Tibial nerve (tissue), 4 donors: ENCODE results near the gene ZNF133. TPM values are rescaled to one million over a fixed set of nuclear protein-coding genes. Genes with fewer than 3 reads are reported as not detected.

Experiments used
- DNase-seq, 2 donors: peaks; one replicate each; pipeline ENCODE4 v3.0.0-alpha.2; 2019; ENCODE audit warnings: low spot score in 2 of 2
- H3K27ac ChIP-seq, 4 donors: fragments of 200-600 bp; sonication (generic) in 3 of 4; one replicate each; pipeline ENCODE4 v1.5.1; 2017 to 2019; ENCODE audit warnings: mild to moderate bottlenecking in 1 of 4
- H3K27me3 ChIP-seq, 2 donors: fragments of 200-600 bp; sonication (generic) in 1 of 2; one replicate each; pipeline versions ENCODE4 v1.5.1 to v1.6.0; 2017 to 2019
- H3K36me3 ChIP-seq, 3 donors: fragments of 200-600 bp; sonication (generic); one replicate each; pipeline ENCODE4 v1.5.1; 2018 to 2019
- H3K4me1 ChIP-seq, 4 donors: fragments of 200-600 bp; sonication (generic) in 3 of 4; one replicate each; pipeline ENCODE4 v1.5.1; 2017 to 2019
- H3K4me3 ChIP-seq, 4 donors: fragments of 200-600 bp; sonication (generic) in 3 of 4; one replicate each; pipeline ENCODE4 v1.5.1; 2017 to 2019; ENCODE audit warnings: mild to moderate bottlenecking in 1 of 4, moderate library complexity in 1 of 4
- H3K9me3 ChIP-seq, 4 donors: fragments of 200-600 bp; sonication (generic) in 3 of 4; one replicate each; pipeline ENCODE4 v1.5.1; 2017 to 2019
- CTCF ChIP-seq, 5 experiments: fragments of 200-600 bp in 3 of 5; fragments of 450-650 bp in 2 of 5; sonication (generic) in 3 of 5; IDR thresholded peaks; one replicate each; pipeline ENCODE4 v1.5.1; 2016 to 2019; ENCODE audit warnings: antibody characterized with exemption in 5 of 5, mild to moderate bottlenecking in 3 of 5, moderate library complexity in 2 of 5
- EP300 ChIP-seq, 2 donors: sonication (generic); formaldehyde crosslinking; IDR thresholded peaks; one replicate each; pipeline ENCODE4 v1.6.1; 2017; ENCODE audit warnings: antibody characterized with exemption in 2 of 2, mild to moderate bottlenecking in 1 of 2
- POLR2A ChIP-seq, 2 donors: fragments of 450-650 bp; IDR thresholded peaks; one replicate each; pipeline ENCODE4 v1.6.1; 2017; ENCODE audit warnings: antibody characterized with exemption in 2 of 2, mild to moderate bottlenecking in 2 of 2, moderate library complexity in 2 of 2
- WGBS, 2 donors: methylation state at CpG; one replicate each; pipeline ENCODE4 v1.1.5; 2018; 5-methylcytosine and 5-hydroxymethylcytosine counted together
- total RNA-seq, 4 donors: library from RNA; depleted of rRNA; stranded (reverse); fragments of >200 nt; gene quantifications; one replicate each; pipeline ENCODE4 v1.1.0, GENCODE V29; 2016

ZNF133 gene
- total RNA-seq, 4 donors from 2014 or later = 17.3 to 26.4 (median 22.4) TPM

GRCh38 chr20:18299364-18299763 lies 11.0 kb downstream of the ZNF133 start:
- no peaks in the 10 kb centered on the region for H3K9me3 ChIP-seq
- H3K27me3 ChIP-seq = no peaks in the 10 kb centered on the region
- no peak overlapping the region for H3K27ac ChIP-seq
- TF ChIP-seq CTCF (IDR thresholded peaks at IDR 0.05) = no peak
- no peak for TF ChIP-seq POLR2A (IDR thresholded peaks at IDR 0.05)
- TF ChIP-seq EP300 (IDR thresholded peaks at IDR 0.05) = no peak
- DNase-seq = no peak
- peaks cover 0 to 51% (median 0%) of the 10 kb centered on the region in 3 donors for H3K36me3 ChIP-seq
- 98 to 99% methylated on average over 3 of the region's 3 CpGs for WGBS, 2 donors
- H3K4me3 ChIP-seq = no peak overlapping the region
- H3K4me1 ChIP-seq = no peaks in the 10 kb centered on the region

GRCh38 chr20:18304618-18305017 lies 16.3 kb downstream of the ZNF133 start:
- TF ChIP-seq CTCF (IDR thresholded peaks at IDR 0.05) (no peak), POLR2A (IDR thresholded peaks at IDR 0.05) (no peak), EP300 (IDR thresholded peaks at IDR 0.05) (no peak)
- Histone ChIP-seq H3K4me3 (no peak overlapping the region), H3K9me3 (no peaks in the 10 kb centered on the region), H3K27me3 (no peaks in the 10 kb centered on the region), H3K36me3 (peaks cover 0 to 58% (median 0%) of the 10 kb centered on the region in 3 donors), H3K27ac (no peak overlapping the region), H3K4me1 (no peaks in the 10 kb centered on the region)
- 93 to 100% methylated on average over 1 of the region's 1 CpG for WGBS, 2 donors
- no peak for DNase-seq

GRCh38 chr20:18307301-18307700 lies 19.0 kb downstream of the ZNF133 start:
- Histone ChIP-seq H3K4me3 (no peak overlapping the region), H3K4me1 (no peaks in the 10 kb centered on the region), H3K27me3 (no peaks in the 10 kb centered on the region), H3K27ac (no peak overlapping the region), H3K9me3 (no peaks in the 10 kb centered on the region), H3K36me3 (peaks cover 0 to 76% (median 0%) of the 10 kb centered on the region in 3 donors)
- no peak for DNase-seq
- TF ChIP-seq EP300 (IDR thresholded peaks at IDR 0.05) = no peak
- no peak for TF ChIP-seq POLR2A (IDR thresholded peaks at IDR 0.05)
- no peak for TF ChIP-seq CTCF (IDR thresholded peaks at IDR 0.05)
- 81 to 92% methylated on average over 3 of the region's 3 CpGs for whole genome bisulfite sequencing, 2 donors

- no peak for DNase-seq
- 69 to 76% methylated on average over 5 of the region's 5 CpGs for WGBS, 2 donors
- Histone ChIP-seq H3K9me3 (peaks cover 0 to under 1% (median 0%) of the 10 kb centered on the region in 4 donors), H3K4me3 (no peak overlapping the region), H3K27ac (no peak overlapping the region), H3K36me3 (peaks cover 0 to 91% (median under 1%) of the 10 kb centered on the region in 3 donors), H3K27me3 (no peaks in the 10 kb centered on the region), H3K4me1 (no peaks in the 10 kb centered on the region)
- no peak for TF ChIP-seq CTCF (IDR thresholded peaks at IDR 0.05)
- TF ChIP-seq POLR2A (IDR thresholded peaks at IDR 0.05) = no peak
- TF ChIP-seq EP300 (IDR thresholded peaks at IDR 0.05) = no peak
These were observed 21.7 kb downstream of the ZNF133 start for GRCh38 chr20:18310051-18310450.

GRCh38 chr20:18310592-18310991 lies 22.3 kb downstream of the ZNF133 start:
- peaks cover 0 to 91% (median 6%) of the 10 kb centered on the region in 3 donors for H3K36me3 ChIP-seq
- TF ChIP-seq EP300 (IDR thresholded peaks at IDR 0.05) = no peak
- no peak for TF ChIP-seq CTCF (IDR thresholded peaks at IDR 0.05)
- no peak for TF ChIP-seq POLR2A (IDR thresholded peaks at IDR 0.05)
- H3K4me3 ChIP-seq = no peak overlapping the region
- H3K27ac ChIP-seq = no peak overlapping the region
- no peaks in the 10 kb centered on the region for H3K27me3 ChIP-seq
- peaks cover 0 to 4% (median 0%) of the 10 kb centered on the region in 4 donors for H3K9me3 ChIP-seq
- no peaks in the 10 kb centered on the region for H3K4me1 ChIP-seq
- no peak for DNase-seq
